Measurements from ENCODE around the gene SMARCD2.
"Not testable (repeated sequence)": the region's sequence is repeated elsewhere in the genome, so short reads cannot be mapped to it uniquely, and the experiment has no call there.

Gene SMARCD2

GRCh38 chr17:63798572-63799106 lies 43.8 kb downstream of the SMARCD2 start:
- DNase-seq, result no peak

GRCh38 chr17:63796375-63796774 lies 46.1 kb downstream of the SMARCD2 start:
- not testable (repeated sequence) for DNase-seq

- no peak for DNase-seq
Measured at GRCh38 chr17:63792055-63792729, 50.3 kb downstream of the SMARCD2 start.

- DNase-seq, result no peak
Measured at GRCh38 chr17:63790057-63790456, 52.4 kb downstream of the SMARCD2 start.

GRCh38 chr17:63786971-63787711 lies 55.3 kb downstream of the SMARCD2 start:
- DNase-seq, result no peak

GRCh38 chr17:63786117-63786516 lies 56.4 kb downstream of the SMARCD2 start:
- no peak for DNase-seq

- DNase-seq, result no peak
Measured at GRCh38 chr17:63785556-63785955, 56.9 kb downstream of the SMARCD2 start.

GRCh38 chr17:63783522-63783921 lies 59.0 kb downstream of the SMARCD2 start:
- no peak for DNase-seq

Data from NCI-H2107 (cell line).